HT1080 (cell line): Measurements from ENCODE around the gene GAS2L1. TPM values are rescaled to one million over a fixed set of nuclear protein-coding genes. Genes with fewer than 3 reads are reported as not detected.

Experiments
- DNase-seq: peaks from one replicate; pipeline ENCODE4 v3.0.0-alpha.2; 2015; ENCODE audit warnings: low read depth
- total RNA-seq: library from RNA; depleted of rRNA; stranded (reverse); fragments of >200 nt; shearing (Covaris generic); gene quantifications from 2 replicates; pipeline ENCODE4 v1.2.3, GENCODE V29; 2014

The GAS2L1 gene
- total RNA-seq, 1 experiment from 2014 or later: 57.5 TPM

GRCh38 chr22:29275167-29275566 is 31.3 kb upstream of the GAS2L1 start:
- no peak for DNase-seq

GRCh38 chr22:29275819-29276565 is 30.5 kb upstream of the GAS2L1 start:
- no peak for DNase-seq

- DNase-seq: no peak
Measured at GRCh38 chr22:29277927-29278326, 28.5 kb upstream of the GAS2L1 start.

GRCh38 chr22:29284196-29284595 is 22.3 kb upstream of the GAS2L1 start:
- DNase-seq: no peak

GRCh38 chr22:29288837-29289236 is 17.6 kb upstream of the GAS2L1 start:
- no peak for DNase-seq

- no peak for DNase-seq
Measured at GRCh38 chr22:29290061-29290460, 16.4 kb upstream of the GAS2L1 start.

- DNase-seq: no peak
Measured at GRCh38 chr22:29291215-29291614, 15.2 kb upstream of the GAS2L1 start.

GRCh38 chr22:29292379-29292778 is 14.1 kb upstream of the GAS2L1 start:
- DNase-seq: no peak

GRCh38 chr22:29298641-29299040 is 7.8 kb upstream of the GAS2L1 start:
- DNase-seq: no peak

- DNase-seq: no peak
Measured at GRCh38 chr22:29299136-29299900, 7.1 kb upstream of the GAS2L1 start.

- no peak for DNase-seq
Measured at GRCh38 chr22:29300467-29300806, 6.0 kb upstream of the GAS2L1 start.

- no peak for DNase-seq
Measured at GRCh38 chr22:29300807-29301601, 5.4 kb upstream of the GAS2L1 start.

- DNase-seq: no peak
Measured at GRCh38 chr22:29301716-29302401, 4.6 kb upstream of the GAS2L1 start.

- no peak for DNase-seq
Measured at GRCh38 chr22:29302402-29302680, 4.1 kb upstream of the GAS2L1 start.

- DNase-seq: no peak
Measured at GRCh38 chr22:29302681-29303465, 3.6 kb upstream of the GAS2L1 start.

- DNase-seq: no peak
Measured at GRCh38 chr22:29305836-29306174, 645 bp upstream of the GAS2L1 start.

- DNase-seq: peak; percentile 73
Measured at GRCh38 chr22:29306835-29307595, 565 bp downstream of the GAS2L1 start.

- no peak for DNase-seq
Measured at GRCh38 chr22:29307596-29308147, 1.2 kb downstream of the GAS2L1 start.

- DNase-seq: no peak
Measured at GRCh38 chr22:29308148-29308790, 1.8 kb downstream of the GAS2L1 start.
